GM12878 (cell line): ENCODE results near the gene PLXNB2. TPM values are rescaled to one million over a fixed set of nuclear protein-coding genes. Genes with fewer than 3 reads are reported as not detected.

Source experiments
- ATAC-seq: fragments of 200-7000 bp; cut with Tn5 transposase; 3 replicates; pipeline ENCODE4 v1.9.1; 2020; ENCODE audit warnings: mild to moderate bottlenecking, moderate library complexity
- BruUV-seq: library from RNA; stranded (reverse); fragments of 400-500 nt; replicated peaks from 2 replicates; lab custom pipeline; 2021; lab: Mats Ljungman, UMichigan
- CTCF ChIA-PET: fragments of 300-600 bp; sonication (Branson Sonifier 250); formaldehyde crosslinking; extraction: SDS; loops from one replicate; lab custom pipeline; 2021; ENCODE audit warnings: inconsistent platforms; lab: Yijun Ruan, JAX
- POLR2A ChIA-PET: fragments of 350-600 bp; formaldehyde crosslinking; extraction: SDS; loops from one replicate; lab custom pipeline; 2021; ENCODE audit warnings: inconsistent platforms; lab: Charles Lee
- RAD21 ChIA-PET: fragments of 300-600 bp; sonication (Branson Sonifier 250); formaldehyde crosslinking; loops from one replicate; lab custom pipeline; 2023; ENCODE audit warnings: antibody characterized with exemption; ENCODE audit not compliant: unreplicated experiment; lab: Charles Lee
- SMC1A ChIA-PET: fragments of 300-600 bp; sonication (Branson Sonifier 250); formaldehyde crosslinking; loops from one replicate; lab custom pipeline; 2023; ENCODE audit not compliant: unreplicated experiment, uncharacterized antibody; lab: Charles Lee
- DNase-seq: peaks from one replicate; pipeline ENCODE4 v3.0.0-alpha.2; 2011; ENCODE audit warnings: low read depth, low spot score
- FAIRE-seq: peaks from 3 replicates; lab custom pipeline; 2011; peaks lifted over from hg19 to GRCh38; lab: Jason Lieb, UNC
- H2AFZ ChIP-seq: 2 replicates; pipeline ENCODE4 v1.6.0; 2011; ENCODE audit warnings: low read depth, low read length, control low read depth; ENCODE audit not compliant: control insufficient read depth
- H3K27ac ChIP-seq: 2 replicates; pipeline ENCODE4 v1.5.1; 2011; ENCODE audit warnings: control low read depth; ENCODE audit not compliant: control insufficient read depth, insufficient read depth
- H3K27me3 ChIP-seq, 2 experiments: replicated peaks in 1 of 2; 2 replicates each; pipeline versions ENCODE4 v1.6.0 to v1.6.1; 2011; ENCODE audit warnings: low read length in 1 of 2; ENCODE audit not compliant: control insufficient read depth in 2 of 2, insufficient read depth in 2 of 2
- H3K36me3 ChIP-seq, 2 experiments: 2 replicates each; pipeline ENCODE4 v1.5.1; 2011; ENCODE audit warnings: low read length in 1 of 2; ENCODE audit not compliant: control insufficient read depth in 2 of 2, insufficient read depth in 2 of 2
- H3K4me1 ChIP-seq: 2 replicates; pipeline ENCODE4 v1.6.1; 2011; ENCODE audit warnings: mild to moderate bottlenecking, low read length, moderate library complexity, mixed read lengths; ENCODE audit not compliant: control insufficient read depth, insufficient read depth
- H3K4me2 ChIP-seq: 2 replicates; pipeline ENCODE4 v1.6.0; 2011; ENCODE audit warnings: control low read depth; ENCODE audit not compliant: control insufficient read depth, insufficient read depth
- H3K4me3 ChIP-seq: fragments of 200-600 bp; sonication (generic); 2 replicates; pipeline ENCODE4 v1.5.1; 2016
- H3K79me2 ChIP-seq: 2 replicates; pipeline ENCODE4 v1.6.0; 2011; ENCODE audit warnings: low read length; ENCODE audit not compliant: control insufficient read depth, insufficient read depth
- H3K9ac ChIP-seq: 2 replicates; pipeline ENCODE4 v1.8.0; 2011; ENCODE audit warnings: low read length, control low read depth, mixed read lengths; ENCODE audit not compliant: control insufficient read depth, insufficient read depth
- H3K9me3 ChIP-seq: replicated peaks from 3 replicates; pipeline ENCODE4 v1.5.1; 2011; ENCODE audit warnings: mild to moderate bottlenecking, low read length; ENCODE audit not compliant: control insufficient read depth, insufficient read depth
- H4K20me1 ChIP-seq: 2 replicates; pipeline ENCODE4 v1.6.0; 2011; ENCODE audit not compliant: control insufficient read depth, insufficient read depth
- BACH1 ChIP-seq: fragments of 450-650 bp; IDR thresholded peaks from 2 replicates; pipeline ENCODE4 v1.6.1; 2017; ENCODE audit warnings: mild to moderate bottlenecking, borderline replicate concordance
- CHD4 ChIP-seq: fragments of 200-600 bp; sonication (generic); IDR thresholded peaks from 2 replicates; pipeline ENCODE4 v1.6.1; 2016; ENCODE audit warnings: mild to moderate bottlenecking
- E4F1 ChIP-seq: fragments of 450-650 bp; IDR thresholded peaks from 2 replicates; pipeline ENCODE4 v1.6.1; 2018; ENCODE audit warnings: borderline replicate concordance, mild to moderate bottlenecking; ENCODE audit not compliant: partially characterized antibody
- MLLT1 ChIP-seq: fragments of 450-650 bp; IDR thresholded peaks from 2 replicates; pipeline ENCODE4 v1.6.1; 2016; ENCODE audit warnings: mild to moderate bottlenecking
- WGBS: methylation state at CpG from one replicate; pipeline ENCODE4 v1.1.6; 2016; ENCODE audit warnings: low lambda C conversion rate; ENCODE audit not compliant: insufficient replicate concordance, insufficient coverage; ENCODE audit errors: missing lambda C conversion rate; 5-methylcytosine and 5-hydroxymethylcytosine counted together
- in situ Hi-C: fragments of 300-500 bp; cut with MboI; formaldehyde crosslinking; loops from 9 replicates; pipeline ENCODE4 v1.14.3; 2018; ENCODE audit warnings: mixed read lengths
- intact Hi-C: fragments of 100-400 bp; cut with micrococcal nuclease; formaldehyde crosslinking; loops from one replicate; pipeline ENCODE4 v1.14.2; 2022; ENCODE audit not compliant: unreplicated experiment
- polyA plus RNA-seq, 11 experiments: library from polyadenylated mRNA; depleted of rRNA in 4 of 11; unstranded in 6 of 11; stranded (reverse) in 5 of 11; fragments of >200 nt; fragmentation: Nextera tagmentation in 4 of 11; fragmentation: Illumina TruSeq in 1 of 11; extraction: Ambion mirVana in 4 of 11; extraction: Trizol in 1 of 11; gene quantifications; 1 replicate in 1 of 11; 2 replicates in 10 of 11; pipeline versions ENCODE4 v1.2.1 to v1.2.3, GENCODE V29; 2011 to 2016; ENCODE audit warnings: inconsistent platforms in 2 of 11, missing spikeins in 2 of 11, low read depth in 1 of 11
- total RNA-seq, 4 experiments: library from RNA; depleted of rRNA in 3 of 4; stranded (reverse); fragments of >200 nt in 3 of 4; fragmentation: Illumina TruSeq in 1 of 4; extraction: Trizol in 1 of 4; gene quantifications; 2 replicates each; pipeline versions ENCODE4 v1.2.1 to v1.2.3, GENCODE V29; 2013 to 2021

PLXNB2 gene
- total and polyA plus RNA-seq, 10 of the 15 experiments (the other 5 are each of a cell fraction or from before 2014, with no cell fraction given): 0.68 to 134 (median 41.9) TPM

- CTCF ChIA-PET: interaction anchor here (0.7 kb wide), 1 partner anchor 36 kb away, joined by 3 read pairs; no protein-coding TSS in a partner anchor
- in situ Hi-C loops (no loop called here), intact Hi-C loops (no loop called here)
- no peak for TF ChIP-seq BACH1
- TF ChIP-seq MLLT1: no peak
- no peak for TF ChIP-seq CHD4
- TF ChIP-seq E4F1: no peak
- Histone ChIP-seq H3K79me2 (peaks cover 75% of the 10 kb centered on the region), H3K9ac (no peak overlapping the region), H3K27me3 (no peaks in the 10 kb centered on the region), H4K20me1 (no peaks in the 10 kb centered on the region; the same call in 1 of the 2 replicates), H3K4me1 (peaks cover 36% of the 10 kb centered on the region), H3K27ac (no peak overlapping the region), H3K36me3 (peaks cover 3 to 9% of the 10 kb centered on the region in 2 experiments; a peak in 3 of 4 replicates), H3K4me2 (no peak overlapping the region), H3K9me3 (no peaks in the 10 kb centered on the region), H2AFZ (no peak overlapping the region), H3K4me3 (no peak overlapping the region)
- POLR2A ChIA-PET: no interaction called here
- BruUV-seq: no TSS peak
- ATAC-seq (no peak), DNase-seq (no peak), FAIRE-seq (no peak)
- SMC1A ChIA-PET: no interaction called here
- WGBS: 84% methylated on average over 4 of the region's 4 CpGs
- RAD21 ChIA-PET: no interaction called here
These were observed 9.2 kb downstream of the PLXNB2 start for GRCh38 chr22:50298266-50298637.
